NOMO-1 treated with DMSO at 0.1 percent for 48 hours (cell line): ENCODE results near the gene DHCR7.
A peak's percentile ranks its signal among the peaks of the same experiment; 100 is the strongest.
"Not testable (repeated sequence)": the region's sequence is repeated elsewhere in the genome, so short reads cannot be mapped to it uniquely, and the experiment has no call there.

ENCODE experiments used
- DNase-seq: peaks from one replicate; lab custom pipeline; 2025; ENCODE audit not compliant: unreplicated experiment; lab: John Stamatoyannopoulos, UW

Gene DHCR7

DNA sequence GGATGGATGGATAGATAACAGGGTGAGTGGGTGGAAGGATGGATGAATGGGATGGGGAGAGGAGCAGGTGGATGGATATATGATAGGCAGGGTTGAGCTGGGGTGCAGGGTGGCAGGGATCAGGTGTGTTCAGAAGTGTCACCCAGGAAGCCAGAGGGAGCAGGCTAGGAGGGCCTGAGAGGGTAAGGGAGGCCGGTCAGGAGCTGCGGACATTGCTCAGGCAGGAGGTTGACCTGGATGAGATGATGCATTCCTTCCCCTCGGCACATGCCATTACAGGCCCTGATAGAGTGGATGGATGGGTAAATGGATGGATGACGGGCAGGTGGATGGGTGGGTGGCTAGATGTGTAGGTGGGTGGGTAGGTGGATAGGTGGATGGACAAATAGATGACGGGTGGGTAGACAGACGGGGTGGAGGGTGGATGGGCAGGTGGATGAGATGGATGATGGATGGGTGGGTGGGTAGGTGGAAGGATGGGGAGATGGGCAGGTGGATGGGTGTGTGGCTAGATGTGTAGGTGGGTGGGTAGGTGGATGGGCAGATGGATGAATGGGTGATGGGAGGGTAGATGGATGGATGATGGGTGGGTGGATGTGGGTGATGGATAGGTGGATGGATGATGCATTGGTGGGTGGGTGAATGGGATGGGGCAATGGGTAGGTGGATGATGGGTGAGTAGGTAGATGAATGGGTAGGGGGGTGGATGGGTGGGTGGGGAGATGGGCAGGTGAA, 8.0 kb downstream of the DHCR7 start:
- DNase-seq, result no peak

DNA sequence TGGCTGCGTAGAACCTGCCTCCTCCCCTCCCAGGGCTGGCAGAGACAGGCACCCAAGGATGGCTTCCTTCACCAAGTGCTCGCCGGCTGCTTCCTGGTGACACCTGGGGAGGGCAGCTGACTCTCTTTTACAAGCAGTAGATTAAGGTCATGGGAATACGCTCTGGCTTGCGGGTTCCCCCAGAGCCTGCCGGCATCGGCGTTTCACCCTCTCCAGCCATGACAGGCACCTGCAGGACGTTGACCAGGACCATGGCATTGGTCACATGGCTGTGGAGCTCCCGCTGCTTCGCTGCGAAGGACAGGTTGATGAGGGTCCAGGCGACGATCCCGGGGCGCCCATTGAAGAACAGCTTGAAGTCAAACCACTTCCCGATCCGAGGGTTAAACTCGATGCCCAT, 9.5 kb downstream of the DHCR7 start:
- DNase-seq, result no peak

DNA sequence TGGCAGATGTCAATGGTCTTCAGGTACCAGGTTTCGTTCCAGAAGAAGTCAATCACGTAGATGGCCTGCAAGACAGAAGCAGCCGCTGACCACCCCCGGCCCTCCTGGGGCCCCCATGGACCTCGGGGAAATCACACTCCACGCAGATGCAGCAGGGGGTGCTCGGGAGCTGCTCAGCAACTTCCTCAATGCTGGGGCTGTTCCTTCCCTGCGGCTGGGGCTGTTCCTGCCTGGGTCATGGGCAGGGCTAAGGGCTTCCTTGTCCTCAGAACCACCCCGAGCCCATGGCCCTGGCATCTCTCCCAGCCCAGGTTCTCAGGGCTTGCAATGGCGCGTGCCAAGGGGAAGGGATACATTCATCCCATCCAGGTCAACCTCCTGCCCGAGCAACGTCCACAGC, 10.3 kb downstream of the DHCR7 start:
- no peak for DNase-seq

DNA sequence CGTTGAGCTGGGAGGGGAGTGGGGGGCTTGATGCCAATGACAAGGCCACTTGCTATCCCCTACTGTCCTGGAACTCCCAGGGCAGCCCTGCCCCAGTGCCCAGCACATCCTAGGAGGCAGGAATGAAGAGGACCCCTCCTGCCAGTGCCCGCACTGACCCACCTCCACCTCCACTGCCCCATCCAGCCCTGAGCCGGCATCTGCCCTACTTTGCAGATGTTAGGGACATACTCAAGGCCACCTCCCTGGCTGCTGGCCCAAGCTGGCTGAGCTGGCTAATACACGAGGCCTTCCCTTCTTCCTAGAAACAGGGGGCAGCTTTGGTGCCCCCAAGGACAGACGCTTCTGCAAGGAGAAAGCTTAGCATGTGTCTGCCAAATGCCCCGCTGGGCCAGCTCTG, 10.8 kb downstream of the DHCR7 start:
- no peak for DNase-seq

DNA sequence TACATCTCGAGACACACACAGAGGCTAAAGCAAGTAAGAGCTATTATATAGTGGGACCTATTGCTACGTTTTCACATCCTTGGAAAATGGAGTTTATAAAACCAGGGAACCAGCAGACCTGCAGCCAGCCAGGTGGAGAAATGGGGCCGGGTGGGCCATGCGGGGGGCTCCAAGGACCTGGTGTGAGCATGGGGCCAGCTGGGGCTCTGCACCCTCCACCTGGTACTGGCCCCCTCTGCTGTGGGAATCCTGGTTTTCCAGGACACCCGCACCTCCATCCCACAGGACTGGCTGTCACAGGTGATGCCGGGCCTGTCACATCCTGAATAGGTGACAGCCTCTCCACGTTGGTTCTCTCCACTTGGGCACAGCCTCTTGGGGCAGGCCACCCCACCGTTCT, 11.3 kb downstream of the DHCR7 start:
- DNase-seq, result no peak

DNA sequence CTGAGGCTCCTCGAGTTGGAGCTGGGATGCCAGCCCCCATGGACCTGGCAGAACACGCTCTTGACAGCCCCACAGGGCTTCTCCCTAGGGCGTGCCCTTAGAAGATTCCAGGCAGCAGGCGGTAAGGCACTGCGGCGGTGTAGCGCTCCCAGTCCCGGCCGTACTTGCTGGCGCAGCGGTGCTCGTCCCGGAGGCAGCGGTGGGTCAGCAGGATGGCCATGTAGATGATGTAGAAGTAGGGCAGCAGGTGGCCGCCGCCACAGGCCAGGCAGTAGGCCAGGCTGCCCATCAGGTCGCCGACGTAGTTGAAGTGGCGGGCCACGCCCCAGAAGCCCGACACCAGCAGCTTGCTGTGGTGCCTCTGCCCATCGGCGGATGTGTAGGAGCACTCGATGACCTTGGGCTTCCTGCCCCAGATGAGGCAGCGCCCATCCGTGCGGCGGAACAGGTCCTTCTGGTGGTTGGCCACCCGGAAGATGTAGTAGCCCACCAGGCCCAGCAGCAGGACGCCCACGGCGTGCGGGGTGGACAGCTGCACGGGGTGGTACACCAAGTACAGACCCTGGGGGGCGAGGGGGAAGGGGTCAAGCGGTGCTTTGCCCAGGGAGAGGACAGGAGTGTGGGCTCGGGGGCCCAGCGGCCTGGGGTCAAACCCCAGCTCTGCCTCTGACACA, 12.8 kb downstream of the DHCR7 start:
- DNase-seq, result no peak

DNA sequence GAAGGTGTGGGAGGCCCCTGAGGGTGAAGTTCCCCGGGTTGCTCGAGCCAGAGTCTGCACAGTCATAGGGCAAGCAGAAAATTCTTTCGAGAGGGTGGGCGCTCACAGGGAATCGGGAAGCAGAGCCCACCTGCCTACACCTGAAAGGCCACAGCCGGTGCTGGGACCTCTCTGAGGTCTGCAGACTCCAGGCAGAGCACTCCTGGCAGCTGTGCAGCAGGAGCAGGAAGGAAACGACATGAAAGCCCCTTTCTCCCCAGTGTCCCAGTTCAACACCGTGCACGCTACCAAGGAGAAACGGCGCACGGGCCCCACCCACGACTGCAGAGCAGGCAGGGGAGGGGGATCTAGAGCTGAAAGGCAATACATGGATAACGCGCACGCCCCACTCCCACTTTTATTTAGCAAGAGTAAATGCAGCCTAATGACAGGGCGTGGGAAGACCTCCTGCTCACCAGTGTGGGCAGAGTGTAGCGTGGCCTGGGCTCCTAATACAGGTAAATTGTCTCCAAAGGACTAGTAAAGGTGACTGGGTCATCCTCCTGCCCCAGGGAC, 13.5 kb downstream of the DHCR7 start:
- no peak for DNase-seq

DNA sequence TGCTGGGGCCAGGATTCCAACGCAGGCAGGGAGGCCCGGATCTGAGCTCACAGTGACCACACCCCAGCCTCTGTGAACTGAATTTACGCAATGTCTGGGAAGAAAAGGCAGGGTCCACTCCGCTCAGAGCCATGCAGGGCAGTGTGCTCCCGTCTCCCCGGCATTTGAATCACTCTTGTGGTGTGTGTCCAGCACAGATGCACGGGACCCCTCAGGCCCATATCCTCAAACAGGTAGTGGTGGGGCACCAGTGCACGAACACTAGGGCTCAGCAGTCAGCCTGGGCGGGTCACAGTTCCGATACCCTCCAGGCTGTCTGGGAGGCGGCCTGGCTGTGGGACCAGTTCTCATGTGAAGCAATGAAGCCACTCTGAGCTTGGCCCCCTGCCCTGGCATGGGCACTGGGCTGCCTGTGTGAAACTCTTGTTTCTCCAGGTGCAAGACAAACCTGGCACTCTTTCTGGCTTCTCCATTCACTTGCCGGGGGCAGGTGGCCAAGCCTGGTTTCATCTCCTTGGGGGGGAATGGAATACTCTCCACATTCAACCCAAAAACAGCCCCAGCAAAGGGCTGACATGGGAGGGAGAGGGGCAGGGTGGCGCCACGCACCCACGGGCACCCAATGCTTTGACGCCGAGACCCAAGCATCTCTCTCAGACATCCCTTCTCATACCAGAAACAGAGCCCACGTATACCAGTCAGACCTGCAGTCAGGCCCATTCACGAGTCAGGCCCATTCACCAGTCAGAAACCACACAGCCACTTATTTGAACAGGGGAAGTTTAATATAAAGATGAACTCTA, 14.3 kb downstream of the DHCR7 start:
- no peak for DNase-seq

DNA sequence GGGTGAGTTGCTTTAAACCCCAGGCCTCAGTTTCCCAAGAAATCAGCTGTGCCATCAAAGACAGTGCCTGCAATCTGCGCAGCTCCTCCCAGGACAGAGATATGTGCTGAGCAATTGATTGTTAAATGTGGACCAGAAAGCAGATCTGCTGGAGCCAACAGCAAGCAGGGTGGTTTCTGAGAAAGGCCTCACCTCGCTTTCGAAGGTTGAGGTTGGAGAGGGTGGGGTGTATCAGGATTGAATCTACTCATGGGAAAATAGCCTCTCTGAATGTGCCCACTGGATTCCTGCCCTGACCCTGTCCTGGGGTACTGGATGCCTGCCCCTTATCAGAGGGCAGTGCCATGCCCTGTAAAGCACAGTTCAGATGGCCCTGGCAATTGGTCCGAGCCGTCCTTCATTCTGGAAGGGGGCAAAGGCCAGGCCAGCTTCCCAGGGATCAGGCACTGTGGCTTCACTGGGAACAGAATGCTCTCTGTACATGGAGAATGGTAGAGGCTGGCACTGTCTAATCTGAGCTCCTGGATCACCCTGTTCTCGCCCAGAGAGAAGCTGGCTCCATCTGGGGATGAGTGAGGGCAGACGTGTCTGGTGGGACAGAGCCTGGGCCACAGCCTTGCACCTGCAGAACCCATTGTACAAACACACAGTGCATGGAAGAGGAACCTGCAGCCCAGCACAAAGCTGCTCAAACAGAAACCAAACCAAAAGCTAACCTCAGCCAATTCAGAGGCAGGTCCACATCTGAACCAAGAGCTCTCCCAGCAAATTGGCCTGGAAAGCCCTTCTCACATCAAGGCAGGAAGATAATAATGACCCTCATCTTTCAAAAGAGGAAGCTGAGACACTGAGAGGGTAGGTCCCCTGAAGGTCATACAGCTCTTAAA, 15.2 kb downstream of the DHCR7 start:
- DNase-seq, result peak; percentile 85

DNA sequence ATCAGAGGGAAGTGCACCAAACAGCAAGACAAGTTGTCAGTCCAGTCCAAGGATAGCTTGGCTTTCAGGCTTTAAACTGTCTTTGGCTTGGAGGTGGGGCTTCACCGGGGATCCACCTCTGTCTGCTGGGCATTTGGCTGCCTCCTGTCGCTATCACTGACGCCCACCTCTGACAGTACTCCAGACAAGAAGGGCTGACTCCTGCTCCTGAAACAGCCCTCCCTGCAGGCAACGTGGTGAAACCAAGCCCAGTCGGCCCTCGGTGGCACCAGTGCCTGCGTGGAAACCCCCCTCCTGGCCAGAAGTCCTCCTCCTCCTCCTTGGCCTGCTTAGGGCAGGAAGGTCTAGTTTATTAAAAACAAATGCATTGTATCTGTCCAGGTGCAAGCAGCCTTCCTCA, 16.9 kb downstream of the DHCR7 start:
- no peak for DNase-seq

DNA sequence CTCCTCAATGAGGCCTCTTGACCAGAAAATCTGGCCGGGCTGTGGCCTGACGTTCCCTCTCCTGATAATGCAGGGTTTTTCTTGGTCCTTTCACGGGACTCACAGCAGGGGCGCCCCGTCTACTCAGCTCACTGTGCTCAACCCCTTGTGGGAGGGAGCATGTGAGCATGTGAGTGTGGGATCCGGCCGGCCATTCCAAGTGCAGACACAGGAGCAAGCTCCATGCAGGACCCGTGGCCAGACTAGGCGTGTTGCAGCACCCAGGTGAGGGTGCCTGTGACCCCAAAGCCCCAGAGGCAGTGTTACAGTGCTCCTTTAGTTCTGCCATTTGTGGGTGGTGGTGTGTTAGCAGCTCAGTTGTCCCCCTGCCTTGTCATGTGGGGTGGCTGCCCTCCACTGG, 18.0 kb downstream of the DHCR7 start:
- no peak for DNase-seq

DNA sequence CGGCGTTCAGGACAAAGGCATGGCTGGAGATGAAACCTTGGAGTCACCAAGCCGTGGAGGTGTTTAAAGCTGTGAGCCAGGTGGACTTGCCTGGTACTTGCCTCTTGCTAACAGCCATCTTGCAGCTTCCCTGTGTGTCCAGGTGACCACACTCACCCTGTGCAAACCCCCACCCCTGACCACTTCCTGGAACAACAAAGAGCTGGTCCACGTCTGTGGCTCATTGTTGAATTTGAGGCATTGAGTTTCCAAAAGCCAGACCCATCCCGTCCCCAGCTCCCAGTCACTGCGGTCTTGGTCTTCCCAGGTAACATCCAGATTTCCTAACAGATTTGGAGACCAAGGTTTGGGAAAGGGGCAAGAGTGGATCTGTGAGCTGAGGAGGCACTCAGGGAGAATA, 18.5 kb downstream of the DHCR7 start:
- DNase-seq, result no peak

DNA sequence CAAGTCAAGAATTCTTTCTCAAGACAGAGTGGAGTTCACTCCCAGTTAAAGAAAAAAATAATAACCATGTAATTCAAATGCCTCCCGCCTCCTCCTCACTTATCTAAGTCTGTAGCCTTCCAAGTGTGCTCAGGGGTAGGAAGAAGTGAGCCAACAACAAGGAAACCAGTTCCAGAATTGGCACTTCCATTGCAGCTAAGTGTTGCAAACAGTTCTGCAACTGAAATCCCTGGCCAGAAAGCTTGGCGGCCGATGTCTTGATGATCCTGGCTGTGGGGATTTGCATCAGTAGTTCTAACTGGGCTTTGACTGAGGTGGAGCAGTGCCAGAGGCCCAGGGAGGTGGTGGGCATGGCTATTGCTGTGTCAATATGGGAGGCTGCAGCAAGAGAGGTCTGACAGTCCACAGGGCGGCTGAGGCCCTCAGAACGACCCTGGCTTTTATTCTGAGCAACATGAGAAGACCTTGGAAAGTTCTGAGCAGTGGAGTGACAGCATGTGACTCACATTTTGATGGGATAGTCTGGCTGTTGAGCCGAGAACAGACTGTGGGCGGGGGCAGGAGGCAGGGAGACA, 19.2 kb downstream of the DHCR7 start:
- no peak for DNase-seq

DNA sequence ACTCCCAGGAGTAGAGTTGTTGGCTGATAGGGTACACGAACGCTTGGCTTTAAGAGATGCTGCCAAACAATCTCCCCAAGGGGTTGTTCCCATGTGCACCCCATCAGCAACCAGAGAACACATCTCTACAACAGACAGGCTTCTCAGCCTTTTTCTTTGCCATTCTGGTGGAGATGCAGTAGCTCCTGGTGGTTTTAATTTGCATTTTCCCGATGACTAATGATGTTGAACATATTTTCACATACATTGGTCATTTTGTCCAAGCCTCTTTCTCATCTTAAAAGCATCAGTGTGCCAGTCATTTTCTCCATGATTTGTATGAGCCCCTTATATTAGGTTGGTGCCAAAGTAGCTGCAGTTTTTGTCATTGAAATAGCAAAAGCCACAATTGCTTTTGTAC, 21.8 kb downstream of the DHCR7 start:
- DNase-seq, result no peak

DNA sequence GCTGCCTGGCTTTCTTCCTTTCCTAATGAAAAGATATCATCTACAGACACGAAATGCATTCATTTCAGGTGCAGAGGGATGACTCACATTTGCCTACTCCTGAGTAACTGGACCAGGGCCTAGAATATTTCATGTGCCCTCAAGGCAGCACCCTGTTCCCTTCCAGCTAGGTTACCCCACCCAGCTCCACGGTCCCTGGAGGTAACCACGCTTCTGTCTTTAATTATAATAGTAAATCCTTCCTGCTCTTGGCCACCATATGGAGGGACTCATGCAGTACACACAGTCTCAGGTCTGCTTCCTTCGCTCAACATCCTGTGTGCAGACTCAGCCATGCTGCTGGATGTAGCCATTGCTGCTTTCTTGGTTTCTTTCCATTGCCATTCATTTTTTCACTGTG, 22.3 kb downstream of the DHCR7 start:
- DNase-seq, result no peak

DNA sequence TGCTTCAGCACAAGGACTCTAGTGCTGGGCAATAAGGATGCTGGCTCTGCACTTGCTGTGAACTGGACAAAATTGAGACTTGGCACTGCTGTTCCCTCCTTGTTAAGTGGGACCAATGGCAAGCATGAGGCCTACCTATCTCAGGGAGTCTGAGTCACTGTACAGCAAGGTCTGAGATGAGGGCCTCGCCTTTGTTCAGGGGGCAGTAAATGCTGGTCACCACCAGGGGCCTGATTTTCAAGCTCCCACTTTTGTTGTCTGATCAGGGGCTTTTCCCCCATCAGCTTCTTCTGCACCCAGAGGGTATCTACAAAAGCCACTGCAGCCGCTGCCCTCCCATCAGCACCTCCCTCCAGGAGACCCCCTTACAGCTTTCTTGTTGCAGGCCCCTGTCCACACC, 22.8 kb downstream of the DHCR7 start:
- no peak for DNase-seq

DNA sequence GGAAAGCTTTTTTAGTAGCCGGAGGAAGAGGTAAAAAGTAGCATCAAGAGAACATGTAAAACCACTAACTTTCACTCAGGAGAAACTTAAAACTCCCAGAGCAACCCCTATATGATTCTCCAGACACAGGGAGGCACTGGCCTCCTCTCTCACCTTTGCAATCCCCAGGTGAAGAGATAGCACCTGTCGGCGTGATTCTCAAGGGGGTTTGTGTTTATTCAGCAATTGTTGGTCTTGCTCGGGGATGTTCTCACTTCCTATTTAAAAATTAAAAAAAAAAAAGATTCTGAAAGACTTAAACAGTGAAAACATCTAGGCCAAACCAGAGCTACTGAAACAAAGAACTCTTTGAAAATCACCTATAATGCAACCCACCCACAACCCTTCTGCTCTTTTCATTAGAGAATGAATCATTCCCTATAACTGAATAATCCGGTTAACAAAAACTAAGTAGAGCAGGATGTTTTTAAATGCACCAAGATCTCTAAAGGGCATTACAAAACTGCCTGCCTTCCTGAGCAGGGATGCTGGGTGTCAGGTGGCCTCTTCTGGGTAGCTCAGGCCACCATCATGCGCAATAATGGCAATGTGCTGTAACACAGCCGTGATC, 24.9 kb downstream of the DHCR7 start:
- no peak for DNase-seq

DNA sequence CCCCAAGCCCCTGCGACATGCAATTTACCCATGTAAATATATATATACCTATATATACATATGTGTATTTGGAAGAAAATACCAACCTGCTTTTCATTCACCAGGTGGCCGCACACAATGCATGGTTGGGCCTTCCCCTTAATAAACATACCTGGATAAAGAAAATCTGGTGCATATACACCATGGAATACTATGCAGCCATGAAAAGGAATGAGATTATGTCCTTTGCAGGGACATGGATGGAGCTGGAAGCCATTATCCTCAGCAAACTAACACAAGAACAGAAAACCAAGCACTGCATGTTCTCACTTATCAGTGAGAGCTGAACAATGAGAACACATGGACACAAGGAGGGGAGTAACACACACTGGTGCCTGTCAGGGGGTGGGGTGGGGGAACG, 25.9 kb downstream of the DHCR7 start:
- DNase-seq, result not testable (repeated sequence)

DNA sequence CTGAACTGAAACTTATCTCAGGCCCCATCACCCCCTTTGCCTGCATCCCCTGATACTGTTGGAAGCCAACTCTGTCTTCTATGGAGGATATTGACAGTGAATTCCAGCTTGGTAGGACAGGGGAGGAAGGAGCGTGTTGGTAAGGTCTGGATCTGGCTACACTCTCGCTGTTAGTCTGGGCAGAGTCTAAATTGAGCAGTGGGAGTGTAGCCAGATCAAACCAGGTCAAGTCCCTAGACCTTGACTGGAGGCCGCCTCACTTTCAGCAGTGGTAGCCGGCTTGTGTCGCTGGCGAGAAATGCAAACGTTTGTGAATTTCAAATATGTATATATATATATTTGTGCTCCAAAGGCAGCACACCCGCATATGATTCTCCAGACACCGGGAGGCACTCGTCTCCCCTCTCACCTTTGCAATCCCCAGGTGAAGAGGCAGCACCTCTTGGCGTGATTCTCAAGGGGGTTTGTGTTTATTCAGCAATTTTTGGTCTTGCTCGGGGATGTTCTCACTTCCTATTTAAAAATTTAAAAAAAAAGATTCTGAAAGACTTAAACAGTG, 26.7 kb downstream of the DHCR7 start:
- DNase-seq, result no peak
